ENCODE measurements around the gene LRBA.

The LRBA gene

GRCh38 chr4:150579551-150580234 is 435.4 kb downstream of the LRBA start:
- TF ChIP-seq CTCF (IDR thresholded peaks at IDR 0.05; ENCODE audit: low read depth, low read length, missing control alignments), result no peak
- in situ Hi-C loops (cut with HindIII; ENCODE audit: low sequenced_read_pairs), result loop anchor here (25.0 kb wide), 1 partner anchor 292 kb away; no protein-coding TSS in a partner anchor
- H3K4me3 ChIP-seq (ENCODE audit: low read depth, low read length), result peak overlapping the region; percentile 46
- DNase-seq (ENCODE audit: low read depth), result no peak

- TF ChIP-seq CTCF (IDR thresholded peaks at IDR 0.05; ENCODE audit: low read depth, low read length, missing control alignments), result no peak
- DNase-seq (ENCODE audit: low read depth), result no peak
- peak overlapping the region; percentile 46 for H3K4me3 ChIP-seq (ENCODE audit: low read depth, low read length)
- in situ Hi-C loops (cut with HindIII; ENCODE audit: low sequenced_read_pairs), result loop anchor here (25.0 kb wide), 1 partner anchor 292 kb away; no protein-coding TSS in a partner anchor
Measured at GRCh38 chr4:150578745-150579501, 436.2 kb downstream of the LRBA start.

DNA sequence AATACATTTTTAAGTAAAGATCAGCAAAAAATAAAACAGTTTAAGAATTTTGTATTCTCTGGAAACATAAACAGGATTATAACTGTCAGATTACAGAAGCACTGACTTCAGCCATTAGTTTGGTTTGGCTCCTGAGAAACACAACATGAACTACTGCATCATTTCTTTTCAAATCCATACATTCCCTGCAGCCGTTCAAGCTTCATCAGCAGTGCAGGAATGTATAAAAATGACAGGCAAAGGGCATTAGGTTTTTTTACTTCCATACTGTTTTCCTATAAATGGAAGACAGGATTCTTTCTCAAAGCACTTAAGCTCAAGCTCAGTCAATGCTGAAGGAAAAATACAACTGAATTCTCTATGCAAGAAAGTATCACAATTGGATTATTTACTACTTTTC is 437.3 kb downstream of the LRBA start:
- no peak overlapping the region for H3K4me3 ChIP-seq (ENCODE audit: low read depth, low read length)
- in situ Hi-C loops (cut with HindIII; ENCODE audit: low sequenced_read_pairs), result loop anchor here (25.0 kb wide), 1 partner anchor 290 kb away; no protein-coding TSS in a partner anchor
- TF ChIP-seq CTCF (IDR thresholded peaks at IDR 0.05; ENCODE audit: low read depth, low read length, missing control alignments), result no peak
- DNase-seq (ENCODE audit: low read depth), result no peak

- in situ Hi-C loops (cut with HindIII; ENCODE audit: low sequenced_read_pairs), result loop anchor here (25.0 kb wide), 1 partner anchor 287 kb away; no protein-coding TSS in a partner anchor
- H3K4me3 ChIP-seq (ENCODE audit: low read depth, low read length), result no peak overlapping the region
- TF ChIP-seq CTCF (IDR thresholded peaks at IDR 0.05; ENCODE audit: low read depth, low read length, missing control alignments), result no peak
- no peak for DNase-seq (ENCODE audit: low read depth)
Measured at GRCh38 chr4:150574678-150575077, 440.4 kb downstream of the LRBA start.

- TF ChIP-seq CTCF (IDR thresholded peaks at IDR 0.05; ENCODE audit: low read depth, low read length, missing control alignments), result no peak
- in situ Hi-C loops (cut with HindIII; ENCODE audit: low sequenced_read_pairs), result no loop called here
- peak; percentile 31 for DNase-seq (ENCODE audit: low read depth)
- H3K4me3 ChIP-seq (ENCODE audit: low read depth, low read length), result no peak overlapping the region
Measured at GRCh38 chr4:150573534-150573933, 441.6 kb downstream of the LRBA start.

DNA sequence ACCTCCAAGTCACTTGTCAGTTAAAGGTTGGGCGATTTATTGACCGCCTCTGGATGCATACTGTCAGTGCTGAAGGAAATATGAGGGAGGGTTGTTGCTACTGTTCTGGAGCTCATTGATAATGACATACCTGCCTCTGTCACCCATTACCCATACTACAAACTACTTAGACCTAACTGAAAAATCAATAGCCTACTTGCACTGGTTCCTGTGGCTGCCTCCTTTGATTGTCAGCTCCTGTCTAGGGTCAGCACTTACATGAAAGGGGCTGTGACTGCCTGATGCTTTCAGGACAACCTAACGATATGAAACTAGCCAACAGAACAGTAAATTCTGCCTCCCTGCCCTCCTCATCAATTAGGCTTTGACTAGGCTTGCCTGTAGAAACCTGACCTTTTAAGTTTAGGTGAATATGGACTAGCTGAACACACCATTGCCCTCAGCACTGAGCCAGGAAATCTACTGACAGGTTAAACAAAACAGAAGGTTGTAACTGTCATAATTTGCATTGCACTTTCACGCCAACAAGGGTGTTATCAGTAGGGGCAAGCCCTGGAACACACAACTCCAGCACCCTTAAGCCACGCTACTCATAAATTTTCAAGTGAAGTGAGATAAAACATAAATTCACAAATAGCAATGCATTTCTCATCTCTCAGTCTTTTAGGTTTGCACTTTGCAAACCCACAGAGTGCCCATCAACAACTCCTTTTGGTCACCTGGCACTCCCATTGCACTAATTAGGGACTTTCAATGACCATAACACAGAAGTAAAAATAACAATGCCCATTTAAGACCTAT is 442.2 kb downstream of the LRBA start:
- no peak for DNase-seq (ENCODE audit: low read depth)
- no peak for TF ChIP-seq CTCF (IDR thresholded peaks at IDR 0.05; ENCODE audit: low read depth, low read length, missing control alignments)
- in situ Hi-C loops (cut with HindIII; ENCODE audit: low sequenced_read_pairs), result no loop called here
- no peak overlapping the region for H3K4me3 ChIP-seq (ENCODE audit: low read depth, low read length)

Measured in astrocyte of the cerebellum (primary cell).